Measurements from ENCODE around the gene CALML6.

The CALML6 gene

DNA sequence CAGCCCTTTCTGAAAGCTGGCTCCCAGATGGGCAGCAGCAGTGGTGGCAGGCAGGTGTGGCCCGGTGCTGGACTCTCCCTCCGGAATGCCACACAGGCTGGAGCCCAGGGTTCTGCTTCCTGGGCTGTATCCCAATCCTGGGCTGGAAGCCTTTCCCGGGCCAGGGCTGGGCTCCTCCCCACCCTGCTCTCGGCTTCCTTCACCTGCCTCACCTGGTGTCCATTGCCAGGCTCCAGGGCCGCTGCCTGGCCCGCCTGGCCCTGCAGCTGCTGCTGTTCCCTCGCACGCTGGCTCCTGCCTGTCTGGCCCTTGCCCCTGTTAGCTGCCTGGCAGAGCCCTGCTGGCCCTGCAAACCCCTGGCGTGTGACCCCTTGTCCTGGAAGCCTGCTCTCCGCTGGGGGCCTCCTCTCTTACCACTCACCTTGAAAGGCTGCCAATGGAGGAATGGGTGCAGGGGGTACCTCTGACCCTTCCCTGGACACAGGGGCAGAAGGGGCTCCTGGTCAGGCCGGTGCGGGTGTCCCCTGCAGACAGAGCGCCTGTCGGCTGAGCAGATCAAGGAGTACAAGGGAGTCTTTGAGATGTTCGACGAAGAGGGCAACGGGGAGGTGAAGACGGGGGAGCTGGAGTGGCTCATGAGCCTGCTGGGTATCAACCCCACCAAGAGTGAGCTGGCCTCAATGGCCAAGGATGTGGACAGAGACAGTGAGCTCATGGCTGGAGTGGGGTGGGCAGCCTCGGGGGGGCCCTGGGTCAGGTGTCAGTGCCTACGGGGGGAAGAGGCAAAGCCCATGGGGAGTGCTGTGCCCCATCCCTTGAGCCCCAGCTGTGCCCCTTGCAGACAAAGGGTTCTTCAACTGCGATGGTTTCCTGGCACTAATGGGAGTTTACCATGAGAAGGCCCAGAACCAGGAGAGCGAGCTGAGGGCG, 1.1 kb downstream of the CALML6 start:
- no peak overlapping the region for H3K4me3 ChIP-seq (ENCODE audit: low read depth, low read length)
- TF ChIP-seq, protein P1, sequence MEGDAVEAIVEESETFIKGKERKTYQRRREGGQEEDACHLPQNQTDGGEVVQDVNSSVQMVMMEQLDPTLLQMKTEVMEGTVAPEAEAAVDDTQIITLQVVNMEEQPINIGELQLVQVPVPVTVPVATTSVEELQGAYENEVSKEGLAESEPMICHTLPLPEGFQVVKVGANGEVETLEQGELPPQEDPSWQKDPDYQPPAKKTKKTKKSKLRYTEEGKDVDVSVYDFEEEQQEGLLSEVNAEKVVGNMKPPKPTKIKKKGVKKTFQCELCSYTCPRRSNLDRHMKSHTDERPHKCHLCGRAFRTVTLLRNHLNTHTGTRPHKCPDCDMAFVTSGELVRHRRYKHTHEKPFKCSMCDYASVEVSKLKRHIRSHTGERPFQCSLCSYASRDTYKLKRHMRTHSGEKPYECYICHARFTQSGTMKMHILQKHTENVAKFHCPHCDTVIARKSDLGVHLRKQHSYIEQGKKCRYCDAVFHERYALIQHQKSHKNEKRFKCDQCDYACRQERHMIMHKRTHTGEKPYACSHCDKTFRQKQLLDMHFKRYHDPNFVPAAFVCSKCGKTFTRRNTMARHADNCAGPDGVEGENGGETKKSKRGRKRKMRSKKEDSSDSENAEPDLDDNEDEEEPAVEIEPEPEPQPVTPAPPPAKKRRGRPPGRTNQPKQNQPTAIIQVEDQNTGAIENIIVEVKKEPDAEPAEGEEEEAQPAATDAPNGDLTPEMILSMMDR (IDR thresholded peaks at IDR 0.05; ENCODE audit: low read depth, low read length): no peak

DNA sequence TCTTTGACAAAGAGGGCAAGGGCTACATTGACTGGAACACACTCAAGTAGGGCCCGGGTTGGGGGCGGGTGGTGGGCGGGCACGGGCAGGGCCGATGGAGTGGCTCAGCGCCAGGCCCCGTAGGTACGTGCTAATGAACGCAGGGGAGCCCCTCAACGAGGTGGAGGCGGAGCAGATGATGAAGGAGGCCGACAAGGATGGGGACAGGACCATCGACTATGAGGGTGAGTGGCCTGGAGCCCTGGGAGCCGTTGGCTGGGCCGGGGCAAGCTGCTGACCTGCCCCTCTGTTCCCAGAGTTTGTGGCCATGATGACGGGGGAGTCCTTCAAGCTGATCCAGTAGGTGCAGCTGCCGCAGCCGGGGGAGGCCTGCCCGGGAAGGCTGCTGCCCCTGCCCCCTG, 1.8 kb downstream of the CALML6 start:
- TF ChIP-seq, protein P1 (IDR thresholded peaks at IDR 0.05; ENCODE audit: low read depth, low read length): no peak
- no peak overlapping the region for H3K4me3 ChIP-seq (ENCODE audit: low read depth, low read length)

DNA sequence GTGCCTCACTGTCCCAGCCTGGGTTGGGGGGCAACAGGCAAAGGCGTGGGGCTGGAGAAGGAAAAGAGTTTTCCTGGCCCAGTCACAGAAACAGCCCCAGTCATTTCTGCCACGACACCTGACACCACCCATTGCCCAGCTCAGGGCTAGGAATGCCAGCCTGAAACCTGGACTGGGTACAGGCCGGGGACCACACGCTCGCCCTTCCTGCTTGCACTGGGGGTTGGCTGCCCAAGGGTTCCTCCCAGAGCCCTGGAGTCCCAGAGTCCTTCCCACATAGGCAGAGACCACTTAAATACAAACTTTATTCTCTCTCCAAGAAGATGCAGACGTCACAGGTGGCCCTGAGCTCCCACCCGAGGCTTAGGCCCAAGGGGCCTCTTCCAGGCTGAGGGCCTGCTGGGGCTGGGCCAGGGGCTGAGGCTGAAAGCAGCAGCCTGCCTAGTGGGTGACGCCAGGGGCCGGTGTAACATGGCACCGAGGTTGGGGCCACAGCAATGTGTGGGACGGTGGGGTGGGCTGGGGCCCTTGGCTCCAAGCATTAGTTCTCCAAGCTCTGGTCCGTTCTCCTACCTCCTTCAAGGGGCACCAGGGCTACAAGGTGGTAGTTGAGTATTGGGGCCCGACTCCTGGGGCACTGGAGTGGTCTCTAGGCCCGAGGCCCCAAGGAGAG, 2.4 kb downstream of the CALML6 start:
- TF ChIP-seq, protein P1 (IDR thresholded peaks at IDR 0.05; ENCODE audit: low read depth, low read length): no peak
- H3K4me3 ChIP-seq (ENCODE audit: low read depth, low read length): no peak overlapping the region

DNA sequence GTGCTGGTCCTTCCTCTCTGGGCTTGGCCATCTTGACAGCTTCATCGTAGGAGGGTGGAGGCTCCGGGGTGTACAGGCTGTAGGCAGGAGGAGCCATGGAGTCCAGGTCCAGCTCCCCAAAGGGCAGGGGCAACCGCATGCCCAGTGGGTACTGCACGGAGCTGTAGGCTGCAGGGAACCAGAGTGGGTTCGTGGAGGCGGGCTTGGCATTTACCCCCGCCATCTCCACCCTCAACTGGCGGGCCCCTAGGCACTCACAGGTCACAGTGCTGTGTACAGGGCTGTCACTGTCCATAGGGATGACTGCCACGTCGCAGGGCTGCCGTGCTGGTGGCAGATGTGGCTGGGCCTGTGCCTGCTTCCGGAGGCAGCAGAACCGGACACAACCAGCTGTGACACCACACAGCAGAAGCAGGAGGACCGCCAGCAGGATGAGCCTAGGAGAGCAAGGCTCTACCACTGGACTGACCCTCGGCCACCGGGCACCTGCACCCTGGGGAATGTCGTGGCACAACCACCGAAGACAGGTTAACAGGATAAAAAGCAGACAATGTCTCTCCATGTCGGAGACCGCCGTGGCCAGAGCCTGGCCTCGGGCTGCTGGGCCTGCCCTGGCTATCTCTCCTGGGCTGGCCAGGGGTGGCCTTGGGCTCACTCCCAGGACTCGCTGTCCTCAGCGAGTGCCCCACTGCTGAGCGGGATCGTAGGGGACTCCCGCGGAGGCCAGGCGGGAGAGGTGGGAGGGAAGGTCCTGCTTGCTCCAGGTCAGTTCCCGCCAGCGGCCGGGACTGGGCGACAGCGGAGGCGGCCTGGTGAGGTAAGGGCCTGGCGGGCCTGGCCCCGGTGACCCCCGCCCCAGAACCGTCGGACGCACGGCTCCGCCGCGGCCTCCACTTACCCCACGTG, 3.2 kb downstream of the CALML6 start:
- H3K4me3 ChIP-seq (ENCODE audit: low read depth, low read length): peak overlapping the region; percentile 55
- TF ChIP-seq, protein P1 (IDR thresholded peaks at IDR 0.05; ENCODE audit: low read depth, low read length): no peak

DNA sequence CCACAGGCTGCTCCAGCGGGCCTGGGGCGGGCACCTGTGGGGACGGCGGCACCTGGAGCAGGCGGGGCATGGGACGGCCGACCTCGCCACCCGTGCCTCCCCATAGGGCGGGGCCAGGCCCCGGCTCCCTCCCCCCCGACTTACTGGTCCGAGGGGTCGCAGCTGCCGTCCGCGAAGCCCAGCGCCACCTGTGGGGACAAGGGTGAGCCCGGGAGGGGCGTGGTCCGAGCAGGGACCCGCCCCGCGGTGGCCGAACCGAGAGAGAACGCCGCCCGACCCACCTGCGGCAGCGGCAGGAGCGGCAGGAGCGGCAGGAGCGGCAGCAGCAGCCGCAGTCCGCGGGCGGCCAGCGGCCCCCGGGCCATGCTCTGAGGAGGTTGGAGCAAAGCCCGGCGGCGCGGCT, 3.8 kb downstream of the CALML6 start, which contains the start of gene TMEM52:
Gene TMEM52 (minus strand): TSS at position 379 of the 403 bp plus-strand sequence. CDS start 14 bp downstream, at position 365.
- TF ChIP-seq, protein P1 (IDR thresholded peaks at IDR 0.05; ENCODE audit: low read depth, low read length): no peak

DNA sequence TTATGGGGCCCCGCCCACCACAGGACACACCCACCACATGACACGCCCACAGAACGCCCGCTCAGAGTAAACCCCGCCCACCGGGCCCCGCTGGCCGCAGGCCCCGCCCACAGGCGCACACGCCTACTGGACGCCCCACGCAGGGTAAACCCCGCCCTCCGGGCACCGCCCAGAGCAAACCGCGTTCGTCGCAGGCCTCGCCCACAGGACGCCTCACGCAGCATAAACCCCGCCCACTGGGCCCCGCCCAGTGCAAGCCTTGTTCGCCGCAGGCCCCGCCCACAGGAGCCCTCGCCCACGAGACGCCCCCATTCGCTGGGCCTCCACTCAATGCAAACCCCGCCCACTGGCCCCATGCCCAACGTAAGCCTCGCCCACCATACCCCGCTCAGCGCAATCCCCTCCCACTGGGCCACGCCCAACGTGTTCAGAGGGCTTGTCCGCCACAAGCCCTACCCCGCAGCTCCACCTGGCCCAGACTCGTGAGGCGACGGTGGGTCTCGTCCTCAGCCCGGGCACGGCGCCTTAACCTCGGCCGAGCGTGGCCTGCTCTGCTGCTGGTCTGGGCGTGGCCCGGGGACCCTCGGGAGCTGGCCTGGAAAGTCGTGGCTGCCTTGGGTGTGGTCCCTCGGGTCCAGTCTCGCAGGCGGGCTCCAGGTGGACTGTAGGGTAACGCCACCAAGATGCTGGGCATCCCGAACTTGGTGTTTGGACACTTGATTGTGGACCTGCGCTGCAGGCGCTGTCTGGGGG, 4.4 kb downstream of the CALML6 start:
- peak overlapping the region; percentile 55 for H3K4me3 ChIP-seq (ENCODE audit: low read depth, low read length)
- TF ChIP-seq, protein P1 (IDR thresholded peaks at IDR 0.05; ENCODE audit: low read depth, low read length): no peak

More for the DNA sequence above, 3.8 kb downstream of the CALML6 start, which contains the start of gene TMEM52:
- H3K4me3 ChIP-seq (ENCODE audit: low read depth, low read length): peak within 1 kb of the TSS; percentile 55
